K562 (cell line): ENCODE data around the gene XCL1.

Experiments used
- CAMTA2 ChIP-seq: fragments of 250-450 bp; sonication (Bioruptor Pico); conservative IDR thresholded peaks from 2 replicates; pipeline ENCODE4 v1.5.1; 2022
- CCAR2 ChIP-seq: fragments of 200-400 bp; formaldehyde crosslinking; IDR thresholded peaks from 2 replicates; pipeline ENCODE4 v1.6.1; 2017; ENCODE audit warnings: mild to moderate bottlenecking, low read depth, low read length
- E2F5 ChIP-seq: sonication (generic); formaldehyde crosslinking; IDR thresholded peaks from 2 replicates; pipeline ENCODE4 v1.8.0; 2022; ENCODE audit warnings: mild to moderate bottlenecking, missing genetic modification reagents
- ELF1 ChIP-seq: fragments of 200-800 bp; sonication (Bioruptor generic); IDR thresholded peaks from 2 replicates; pipeline ENCODE4 v1.6.1; 2016; ENCODE audit warnings: missing genetic modification characterization, missing compliant biosample characterization
- KDM5B ChIP-seq: fragments of 200-600 bp; sonication (generic); IDR thresholded peaks from 2 replicates; pipeline ENCODE4 v1.6.1; 2012; ENCODE audit warnings: low read depth, mild to moderate bottlenecking, moderate library complexity, low read length, control low read depth, inconsistent platforms; ENCODE audit not compliant: insufficient replicate concordance
- MXI1 ChIP-seq: IDR thresholded peaks from 2 replicates; pipeline ENCODE4 v1.6.1; 2011; ENCODE audit warnings: low read depth, mild to moderate bottlenecking, improper control_type of control experiment, low read length
- NFYB ChIP-seq: IDR thresholded peaks from 2 replicates; pipeline ENCODE4 v1.6.1; 2011; ENCODE audit warnings: mild to moderate bottlenecking, moderate library complexity; ENCODE audit not compliant: insufficient read length; ENCODE audit errors: extremely low read depth
- POLR2AphosphoS2 ChIP-seq: IDR thresholded peaks from 2 replicates; pipeline ENCODE4 v1.6.1; 2012; ENCODE audit warnings: low read length, improper control_type of control experiment
- POLR2AphosphoS5 ChIP-seq: IDR thresholded peaks from 2 replicates; pipeline ENCODE4 v1.6.1; 2011; ENCODE audit warnings: mild to moderate bottlenecking, low read depth, low read length, moderate library complexity; ENCODE audit not compliant: control insufficient read depth, insufficient read depth
- RBFOX2 ChIP-seq: fragments of 200-400 bp; formaldehyde crosslinking; IDR thresholded peaks from 2 replicates; pipeline ENCODE4 v1.6.1; 2017; ENCODE audit warnings: low read depth, mild to moderate bottlenecking, low read length, moderate library complexity
- TF ChIP-seq, protein P1 (sequence below), 3 experiments: IDR thresholded peaks in 2 of 3; conservative IDR thresholded peaks in 1 of 3; 2 replicates each; pipeline ENCODE4 v1.5.1; 2011 to 2012; ENCODE audit warnings: low read length in 3 of 3, mild to moderate bottlenecking in 3 of 3, control low read depth in 2 of 3, improper control_type of control experiment in 1 of 3, inconsistent platforms in 1 of 3, low read depth in 1 of 3, mixed read lengths in 1 of 3, moderate library complexity in 1 of 3; ENCODE audit not compliant: insufficient read depth in 2 of 3

DNA sequence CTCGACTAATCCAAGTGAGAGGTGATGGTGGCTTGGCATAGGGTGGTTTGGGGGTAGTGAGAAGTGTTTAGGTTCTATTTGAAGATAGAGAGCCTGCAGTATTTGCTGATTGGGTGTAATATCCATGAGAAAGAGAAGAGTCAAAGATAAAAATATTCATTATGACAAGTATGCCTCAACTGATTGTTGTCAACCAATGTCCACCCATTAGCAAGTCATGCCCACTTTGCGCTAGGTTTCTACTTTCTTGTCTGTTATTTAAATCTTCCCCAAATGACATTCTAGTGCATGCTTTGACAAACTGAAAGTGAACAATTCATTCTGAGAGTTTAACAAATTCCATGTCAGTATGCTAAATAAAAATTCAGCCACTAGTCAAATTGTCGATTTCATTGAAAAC, 3.8 kb upstream of the XCL1 start:
- TF ChIP-seq, protein P1, sequence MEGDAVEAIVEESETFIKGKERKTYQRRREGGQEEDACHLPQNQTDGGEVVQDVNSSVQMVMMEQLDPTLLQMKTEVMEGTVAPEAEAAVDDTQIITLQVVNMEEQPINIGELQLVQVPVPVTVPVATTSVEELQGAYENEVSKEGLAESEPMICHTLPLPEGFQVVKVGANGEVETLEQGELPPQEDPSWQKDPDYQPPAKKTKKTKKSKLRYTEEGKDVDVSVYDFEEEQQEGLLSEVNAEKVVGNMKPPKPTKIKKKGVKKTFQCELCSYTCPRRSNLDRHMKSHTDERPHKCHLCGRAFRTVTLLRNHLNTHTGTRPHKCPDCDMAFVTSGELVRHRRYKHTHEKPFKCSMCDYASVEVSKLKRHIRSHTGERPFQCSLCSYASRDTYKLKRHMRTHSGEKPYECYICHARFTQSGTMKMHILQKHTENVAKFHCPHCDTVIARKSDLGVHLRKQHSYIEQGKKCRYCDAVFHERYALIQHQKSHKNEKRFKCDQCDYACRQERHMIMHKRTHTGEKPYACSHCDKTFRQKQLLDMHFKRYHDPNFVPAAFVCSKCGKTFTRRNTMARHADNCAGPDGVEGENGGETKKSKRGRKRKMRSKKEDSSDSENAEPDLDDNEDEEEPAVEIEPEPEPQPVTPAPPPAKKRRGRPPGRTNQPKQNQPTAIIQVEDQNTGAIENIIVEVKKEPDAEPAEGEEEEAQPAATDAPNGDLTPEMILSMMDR (IDR thresholded peaks at IDR 0.05 in 2 of 3, conservative IDR thresholded peaks at IDR 0.05 in 1 of 3; ENCODE audit: insufficient read depth in 2 of 3, low read depth in 1 of 3, low read length in 3 of 3) = no peak
- TF ChIP-seq KDM5B (no peak), NFYB (no peak), POLR2AphosphoS2 (no peak), POLR2AphosphoS5 (no peak), CCAR2 (no peak), CAMTA2 (CRISPR knock-in tag) (no peak), MXI1 (no peak), E2F5 (no peak), RBFOX2 (no peak), ELF1 (tag) (no peak)
